Type B pancreatic cell (in vitro differentiated cells): ENCODE measurements around the gene ZDHHC1. TPM values are rescaled to one million over a fixed set of nuclear protein-coding genes. Genes with fewer than 3 reads are reported as not detected.

ENCODE experiments used
- DNase-seq: peaks from one replicate; pipeline ENCODE4 v3.0.0; 2021; ENCODE audit warnings: mixed read lengths; ENCODE audit not compliant: unreplicated experiment; ENCODE audit errors: extremely low spot score
- H3K27ac Mint-ChIP-seq: 2 replicates; pipeline ENCODE4 v1.8.0; 2021; ENCODE audit warnings: mild to moderate bottlenecking, mixed read lengths
- H3K27me3 Mint-ChIP-seq: 2 replicates; pipeline ENCODE4 v1.8.0; 2021; ENCODE audit warnings: mixed read lengths
- H3K36me3 Mint-ChIP-seq: 2 replicates; pipeline ENCODE4 v1.8.0; 2021; ENCODE audit warnings: mixed read lengths
- H3K4me1 Mint-ChIP-seq: one replicate; pipeline ENCODE4 v1.8.0; 2021; ENCODE audit warnings: mixed read lengths; ENCODE audit not compliant: unreplicated experiment
- H3K4me3 Mint-ChIP-seq: 2 replicates; pipeline ENCODE4 v1.8.0; 2021; ENCODE audit warnings: mild to moderate bottlenecking, mixed read lengths
- H3K9me3 Mint-ChIP-seq: 2 replicates; pipeline ENCODE4 v1.8.0; 2021; ENCODE audit warnings: mixed read lengths
- CTCF ChIP-seq: fragments of 200-600 bp; sonication (generic); conservative IDR thresholded peaks from 2 replicates; pipeline ENCODE4 v1.5.0; 2021; ENCODE audit warnings: antibody characterized with exemption, mild to moderate bottlenecking
- total RNA-seq: library from RNA; stranded (reverse); gene quantifications from 2 replicates; pipeline ENCODE4 v1.2.1, GENCODE V29; 2021; ENCODE audit warnings: low replicate concordance

The ZDHHC1 gene
- total RNA-seq, 1 donor from 2014 or later: 11.3 TPM

- Mint-ChIP-seq H3K27ac (no peak overlapping the region), H3K4me3 (no peak overlapping the region), H3K27me3 (peaks cover 7% of the 10 kb centered on the region), H3K4me1 (peaks cover 23% of the 10 kb centered on the region), H3K9me3 (no peaks in the 10 kb centered on the region), H3K36me3 (peaks cover 3% of the 10 kb centered on the region)
- no peak for DNase-seq
- peak; percentile 87 for TF ChIP-seq CTCF
These were observed 17.0 kb downstream of the ZDHHC1 start for GRCh38 chr16:67399218-67399733.

- no peaks in the 10 kb centered on the region for H3K9me3 Mint-ChIP-seq
- H3K27me3 Mint-ChIP-seq: peaks cover 13% of the 10 kb centered on the region
These were observed 17.6 kb downstream of the ZDHHC1 start for GRCh38 chr16:67398546-67399217.

GRCh38 chr16:67397812-67398545 is 18.3 kb downstream of the ZDHHC1 start:
- H3K27ac Mint-ChIP-seq: no peak overlapping the region
- H3K4me1 Mint-ChIP-seq: peaks cover 13% of the 10 kb centered on the region
- H3K36me3 Mint-ChIP-seq: no peaks in the 10 kb centered on the region
- H3K4me3 Mint-ChIP-seq: no peak overlapping the region
- DNase-seq: no peak
- TF ChIP-seq CTCF: no peak
- H3K9me3 Mint-ChIP-seq: no peaks in the 10 kb centered on the region
- H3K27me3 Mint-ChIP-seq: peaks cover 13% of the 10 kb centered on the region

More at GRCh38 chr16:67398546-67399217, 17.6 kb downstream of the ZDHHC1 start:
- Mint-ChIP-seq H3K36me3 (peaks cover 3% of the 10 kb centered on the region), H3K4me3 (no peak overlapping the region), H3K4me1 (peaks cover 18% of the 10 kb centered on the region), H3K27ac (no peak overlapping the region)
- no peak for TF ChIP-seq CTCF
- no peak for DNase-seq

- Mint-ChIP-seq H3K27ac (peak overlapping the region; percentile 53), H3K36me3 (no peaks in the 10 kb centered on the region), H3K9me3 (no peaks in the 10 kb centered on the region), H3K27me3 (peaks cover 18% of the 10 kb centered on the region), H3K4me3 (no peak overlapping the region), H3K4me1 (peaks cover 16% of the 10 kb centered on the region)
- TF ChIP-seq CTCF: no peak
- no peak for DNase-seq
These were observed 19.1 kb downstream of the ZDHHC1 start for GRCh38 chr16:67397036-67397801.

- Mint-ChIP-seq H3K9me3 (no peaks in the 10 kb centered on the region), H3K27ac (peak overlapping the region; percentile 70), H3K4me3 (peak overlapping the region; percentile 55), H3K4me1 (peaks cover 9% of the 10 kb centered on the region), H3K36me3 (no peaks in the 10 kb centered on the region), H3K27me3 (peaks cover 18% of the 10 kb centered on the region)
- no peak for TF ChIP-seq CTCF
- no peak for DNase-seq
These were observed 19.9 kb downstream of the ZDHHC1 start for GRCh38 chr16:67396159-67397035.
